WTC11 (cell line): Measurements from ENCODE around the gene FAM171A1. TPM values are rescaled to one million over a fixed set of nuclear protein-coding genes. Genes with fewer than 3 reads are reported as not detected.

Source experiments
- ATAC-seq: fragments of 200-7000 bp; cut with Tn5 transposase; 2 replicates; pipeline ENCODE4 v1.10.0; 2021; ENCODE audit warnings: mild to moderate bottlenecking, moderate library complexity
- CTCF ChIA-PET: fragments of 300-600 bp; sonication (Branson Sonifier 250); formaldehyde crosslinking; loops from one replicate; lab custom pipeline; 2021; ENCODE audit warnings: antibody characterized with exemption; lab: Charles Lee
- POLR2A ChIA-PET: fragments of 350-600 bp; sonication (Branson Sonifier 250); formaldehyde crosslinking; loops from one replicate; lab custom pipeline; 2021; ENCODE audit warnings: antibody characterized with exemption; lab: Charles Lee
- DNase-seq: peaks from one replicate; pipeline ENCODE4 v3.0.0; 2021; ENCODE audit warnings: low spot score
- H3K27ac Mint-ChIP-seq: 2 replicates; pipeline ENCODE4 v1.8.0; 2021; ENCODE audit warnings: mixed read lengths
- H3K27me3 Mint-ChIP-seq: 2 replicates; pipeline ENCODE4 v1.8.0; 2021; ENCODE audit warnings: low read depth, mild to moderate bottlenecking, moderate library complexity, mixed read lengths
- H3K36me3 Mint-ChIP-seq: 2 replicates; pipeline ENCODE4 v1.8.0; 2021; ENCODE audit warnings: mixed read lengths
- H3K4me1 Mint-ChIP-seq: 2 replicates; pipeline ENCODE4 v1.8.0; 2022; ENCODE audit warnings: mixed read lengths
- H3K4me3 Mint-ChIP-seq: 2 replicates; pipeline ENCODE4 v1.8.0; 2021; ENCODE audit warnings: mild to moderate bottlenecking, moderate library complexity, mixed read lengths
- H3K9me3 Mint-ChIP-seq: 2 replicates; pipeline ENCODE4 v1.8.0; 2021; ENCODE audit warnings: mixed read lengths
- CREB1 ChIP-seq: sonication (generic); formaldehyde crosslinking; IDR thresholded peaks from 2 replicates; pipeline ENCODE4 v1.8.0; 2023; ENCODE audit warnings: mild to moderate bottlenecking, missing genetic modification reagents
- CREM ChIP-seq: sonication (generic); formaldehyde crosslinking; IDR thresholded peaks from 2 replicates; pipeline ENCODE4 v1.8.1; 2022; ENCODE audit warnings: mild to moderate bottlenecking, missing genetic modification reagents, moderate library complexity
- EMX1 ChIP-seq: fragments of 250-450 bp; sonication (Bioruptor Pico); IDR thresholded peaks from 2 replicates; pipeline ENCODE4 v1.8.0; 2021; ENCODE audit warnings: mild to moderate bottlenecking
- GABPB1 ChIP-seq: sonication (generic); formaldehyde crosslinking; IDR thresholded peaks from 2 replicates; pipeline ENCODE4 v1.8.1; 2023; ENCODE audit warnings: mild to moderate bottlenecking, missing genetic modification reagents
- GRHL2 ChIP-seq: fragments of 250-450 bp; sonication (Bioruptor Pico); IDR thresholded peaks from 2 replicates; pipeline ENCODE4 v1.8.0; 2022; ENCODE audit warnings: mild to moderate bottlenecking, moderate library complexity; ENCODE audit not compliant: insufficient replicate concordance, severe bottlenecking
- HMGA2 ChIP-seq: fragments of 250-450 bp; sonication (Bioruptor Pico); IDR thresholded peaks from 2 replicates; pipeline ENCODE4 v1.4.0; 2021; ENCODE audit warnings: mild to moderate bottlenecking, moderate library complexity
- MXD4 ChIP-seq: fragments of 250-450 bp; sonication (Bioruptor Pico); IDR thresholded peaks from 2 replicates; pipeline ENCODE4 v1.8.0; 2021; ENCODE audit warnings: mild to moderate bottlenecking, moderate library complexity, borderline replicate concordance
- MYBL2 ChIP-seq: sonication (generic); formaldehyde crosslinking; IDR thresholded peaks from 2 replicates; pipeline ENCODE4 v1.8.1; 2023; ENCODE audit warnings: mild to moderate bottlenecking, moderate library complexity, missing genetic modification reagents
- PRRX2 ChIP-seq: fragments of 250-450 bp; sonication (Bioruptor Pico); IDR thresholded peaks from 2 replicates; pipeline ENCODE4 v1.8.0; 2021; ENCODE audit warnings: mild to moderate bottlenecking
- SP1 ChIP-seq: sonication (generic); formaldehyde crosslinking; conservative IDR thresholded peaks from 2 replicates; pipeline ENCODE4 v1.8.1; 2022; ENCODE audit warnings: missing genetic modification reagents
- TEAD1 ChIP-seq: sonication (generic); formaldehyde crosslinking; IDR thresholded peaks from 2 replicates; pipeline ENCODE4 v1.8.0; 2022; ENCODE audit warnings: mild to moderate bottlenecking, missing genetic modification reagents
- ZNF317 ChIP-seq: sonication (generic); formaldehyde crosslinking; IDR thresholded peaks from 2 replicates; pipeline ENCODE4 v1.8.1; 2023; ENCODE audit warnings: low read depth, mild to moderate bottlenecking, moderate library complexity, missing genetic modification reagents, borderline replicate concordance
- total RNA-seq: library from RNA; stranded (reverse); gene quantifications from 3 replicates; pipeline ENCODE4 v1.2.3, GENCODE V29; 2021
- TF ChIP-seq, protein P1 (sequence below): fragments of 250-450 bp; sonication (Bioruptor Pico); conservative IDR thresholded peaks from 2 replicates; pipeline ENCODE4 v1.9.0; 2021; ENCODE audit warnings: mild to moderate bottlenecking
- TF ChIP-seq, protein P2 (sequence below): sonication (generic); formaldehyde crosslinking; IDR thresholded peaks from 2 replicates; pipeline ENCODE4 v1.8.1; 2023; ENCODE audit warnings: mild to moderate bottlenecking, missing genetic modification reagents, borderline replicate concordance
- TF ChIP-seq, protein P3 (sequence below): fragments of 250-450 bp; sonication (Bioruptor Pico); IDR thresholded peaks from 2 replicates; pipeline ENCODE4 v1.9.0; 2021; ENCODE audit warnings: mild to moderate bottlenecking
- TF ChIP-seq, protein P4 (sequence below): sonication (generic); formaldehyde crosslinking; IDR thresholded peaks from 2 replicates; pipeline ENCODE4 v1.8.0; 2022; ENCODE audit warnings: missing genetic modification reagents

Gene FAM171A1
- total RNA-seq, 1 experiment from 2014 or later = 33.9 TPM

DNA sequence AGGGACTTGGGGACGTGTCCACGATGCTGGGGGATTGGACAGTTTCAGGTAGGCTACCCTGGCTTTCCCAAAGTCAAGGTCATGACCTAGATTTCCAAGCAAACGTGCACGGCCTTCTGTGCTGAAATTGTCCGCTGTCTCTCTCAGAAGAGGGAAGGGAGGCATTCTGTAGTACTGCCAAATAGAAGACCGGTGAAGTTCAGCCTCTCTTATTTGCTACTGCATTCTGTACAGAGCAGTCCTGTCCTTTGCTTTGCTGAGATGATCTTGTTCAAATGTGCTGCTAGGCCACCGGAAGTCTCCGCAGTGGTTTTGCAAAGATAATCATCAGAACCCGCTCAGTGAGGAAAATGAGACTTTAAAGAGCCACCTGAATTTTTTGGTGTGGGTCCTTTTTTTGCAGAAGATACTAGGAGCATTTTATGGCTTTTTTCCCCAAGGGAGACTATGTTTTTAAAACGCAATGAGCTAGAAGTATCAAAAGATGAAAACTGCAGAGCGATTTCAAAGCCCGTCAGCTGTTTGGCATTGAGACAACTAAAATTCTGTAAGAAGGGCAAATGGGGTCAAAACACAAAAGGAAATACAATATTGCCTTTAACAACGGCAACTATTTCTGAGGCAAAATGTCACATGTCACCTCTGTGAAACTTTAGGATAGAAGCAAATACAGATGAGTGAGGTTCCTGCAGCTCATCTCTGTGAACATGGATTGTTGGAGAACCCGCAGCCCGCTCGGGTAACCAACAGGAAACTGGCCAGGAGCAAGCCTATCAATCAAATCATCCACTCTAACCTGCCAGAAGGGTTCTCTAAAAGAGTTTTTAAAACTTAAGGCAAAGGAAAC lies 201.3 kb downstream of the FAM171A1 start (continued):
- TF ChIP-seq, protein P1, sequence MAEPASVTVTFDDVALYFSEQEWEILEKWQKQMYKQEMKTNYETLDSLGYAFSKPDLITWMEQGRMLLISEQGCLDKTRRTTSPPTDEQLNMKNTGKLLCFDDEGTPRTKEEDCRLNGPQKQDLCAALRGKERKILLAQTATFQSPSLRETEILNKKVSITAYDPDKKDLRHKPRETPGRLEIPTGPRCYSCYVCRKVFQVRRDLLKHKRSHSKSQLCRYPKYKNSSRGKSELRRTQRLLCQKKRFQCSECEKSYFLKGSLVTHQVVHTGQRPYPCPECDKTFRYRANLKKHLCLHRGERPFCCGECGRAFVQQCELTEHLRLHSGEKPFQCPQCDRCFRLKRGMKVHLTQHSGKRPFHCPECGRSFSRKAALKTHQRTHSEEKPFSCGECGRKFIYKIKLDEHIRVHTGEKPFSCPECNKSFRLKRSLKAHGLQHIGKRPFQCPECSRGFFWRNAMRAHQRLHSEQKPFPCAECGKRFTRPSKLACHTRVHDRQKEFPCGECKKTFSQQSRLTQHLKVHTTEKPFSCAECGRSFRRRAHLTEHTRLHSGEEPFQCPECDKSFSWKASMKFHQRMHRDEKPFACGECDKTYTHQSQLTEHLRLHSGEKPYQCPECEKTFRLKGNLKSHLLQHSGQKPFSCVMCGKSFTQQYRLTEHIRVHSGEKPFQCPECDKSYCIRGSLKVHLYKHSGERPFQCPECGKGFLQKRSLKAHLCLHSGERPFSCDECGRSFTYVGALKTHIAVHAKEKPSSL (CRISPR knock-in tag) = no peak
- TF ChIP-seq HMGA2 (CRISPR knock-in tag) (no peak), CREB1 (CRISPR knock-in tag) (no peak)
- TF ChIP-seq, protein P2, sequence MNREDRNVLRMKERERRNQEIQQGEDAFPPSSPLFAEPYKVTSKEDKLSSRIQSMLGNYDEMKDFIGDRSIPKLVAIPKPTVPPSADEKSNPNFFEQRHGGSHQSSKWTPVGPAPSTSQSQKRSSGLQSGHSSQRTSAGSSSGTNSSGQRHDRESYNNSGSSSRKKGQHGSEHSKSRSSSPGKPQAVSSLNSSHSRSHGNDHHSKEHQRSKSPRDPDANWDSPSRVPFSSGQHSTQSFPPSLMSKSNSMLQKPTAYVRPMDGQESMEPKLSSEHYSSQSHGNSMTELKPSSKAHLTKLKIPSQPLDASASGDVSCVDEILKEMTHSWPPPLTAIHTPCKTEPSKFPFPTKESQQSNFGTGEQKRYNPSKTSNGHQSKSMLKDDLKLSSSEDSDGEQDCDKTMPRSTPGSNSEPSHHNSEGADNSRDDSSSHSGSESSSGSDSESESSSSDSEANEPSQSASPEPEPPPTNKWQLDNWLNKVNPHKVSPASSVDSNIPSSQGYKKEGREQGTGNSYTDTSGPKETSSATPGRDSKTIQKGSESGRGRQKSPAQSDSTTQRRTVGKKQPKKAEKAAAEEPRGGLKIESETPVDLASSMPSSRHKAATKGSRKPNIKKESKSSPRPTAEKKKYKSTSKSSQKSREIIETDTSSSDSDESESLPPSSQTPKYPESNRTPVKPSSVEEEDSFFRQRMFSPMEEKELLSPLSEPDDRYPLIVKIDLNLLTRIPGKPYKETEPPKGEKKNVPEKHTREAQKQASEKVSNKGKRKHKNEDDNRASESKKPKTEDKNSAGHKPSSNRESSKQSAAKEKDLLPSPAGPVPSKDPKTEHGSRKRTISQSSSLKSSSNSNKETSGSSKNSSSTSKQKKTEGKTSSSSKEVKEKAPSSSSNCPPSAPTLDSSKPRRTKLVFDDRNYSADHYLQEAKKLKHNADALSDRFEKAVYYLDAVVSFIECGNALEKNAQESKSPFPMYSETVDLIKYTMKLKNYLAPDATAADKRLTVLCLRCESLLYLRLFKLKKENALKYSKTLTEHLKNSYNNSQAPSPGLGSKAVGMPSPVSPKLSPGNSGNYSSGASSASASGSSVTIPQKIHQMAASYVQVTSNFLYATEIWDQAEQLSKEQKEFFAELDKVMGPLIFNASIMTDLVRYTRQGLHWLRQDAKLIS (CRISPR knock-in tag) = no peak
- TF ChIP-seq, protein P3, sequence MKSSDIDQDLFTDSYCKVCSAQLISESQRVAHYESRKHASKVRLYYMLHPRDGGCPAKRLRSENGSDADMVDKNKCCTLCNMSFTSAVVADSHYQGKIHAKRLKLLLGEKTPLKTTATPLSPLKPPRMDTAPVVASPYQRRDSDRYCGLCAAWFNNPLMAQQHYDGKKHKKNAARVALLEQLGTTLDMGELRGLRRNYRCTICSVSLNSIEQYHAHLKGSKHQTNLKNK (CRISPR knock-in tag) = no peak

DNA sequence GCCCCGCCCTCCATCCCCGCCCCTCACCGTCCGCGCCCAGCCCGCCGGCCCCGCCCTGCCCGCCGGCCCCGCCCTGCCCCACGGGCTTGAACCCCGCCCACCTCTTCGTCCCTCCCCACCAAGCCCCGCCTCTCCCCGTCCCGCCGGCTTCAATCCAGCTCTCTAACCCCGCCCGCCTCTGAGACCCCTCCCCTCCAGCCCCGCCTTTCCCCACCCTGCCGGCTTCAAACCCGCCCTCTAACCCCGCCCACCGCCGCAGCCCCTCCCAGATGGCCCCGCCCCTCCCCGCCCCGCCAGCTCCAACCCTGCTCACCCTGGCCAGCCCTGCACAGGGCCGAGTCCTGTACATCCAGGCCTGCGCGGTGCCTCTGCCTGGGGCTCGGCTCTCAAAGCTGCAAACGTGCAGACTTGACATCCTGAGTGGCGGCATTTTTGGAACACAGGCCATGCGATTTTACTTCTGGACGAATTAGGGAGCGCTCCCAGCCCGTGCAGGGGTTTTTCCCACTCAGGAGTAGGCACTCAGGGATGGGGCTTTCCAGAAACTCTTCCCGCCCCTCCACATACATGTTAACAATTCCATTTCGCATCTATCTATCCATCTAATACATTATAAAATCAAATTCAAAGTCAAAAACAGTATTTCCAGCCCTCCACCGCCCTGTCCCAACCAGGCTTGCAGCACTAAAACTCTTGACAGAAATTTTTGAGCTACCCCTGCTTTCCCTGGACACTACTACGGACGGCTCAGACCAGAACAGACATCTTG lies 202.1 kb downstream of the FAM171A1 start:
- POLR2A ChIA-PET = interaction anchor here (0.5 to 1.4 kb wide), 4 partner anchors 71 to 754 kb away, joined by 3 to 4 read pairs (median 4); partner anchors contain the start of genes CDNF, HSPA14, MSANTD7 and RPP38
- DNase-seq (peak; percentile 95), ATAC-seq (peak; percentile 89)
- CTCF ChIA-PET = interaction anchor here (0.6 to 2.1 kb wide), 13 partner anchors 22 to 1300 kb away, joined by 3 to 8 read pairs (median 3); partner anchors contain the start of gene FAM171A1
- Mint-ChIP-seq H3K4me1 (peaks cover 27% of the 10 kb centered on the region), H3K4me3 (peak overlapping the region; percentile 50), H3K27me3 (peaks cover 9% of the 10 kb centered on the region), H3K36me3 (no peaks in the 10 kb centered on the region), H3K27ac (no peak overlapping the region), H3K9me3 (no peaks in the 10 kb centered on the region)
- TF ChIP-seq PRRX2 (no peak), SP1 (0 out of 2 replicates have a peak, but pooled peaks have one; percentile 14)

- ATAC-seq = peak; percentile 83
- no peaks in the 10 kb centered on the region for H3K9me3 Mint-ChIP-seq
- peak; percentile 87 for DNase-seq
- TF ChIP-seq GRHL2 = no peak
- no peak for TF ChIP-seq MYBL2 (CRISPR knock-in tag)
- no peak for TF ChIP-seq TEAD1 (CRISPR knock-in tag)
- TF ChIP-seq, protein P4, sequence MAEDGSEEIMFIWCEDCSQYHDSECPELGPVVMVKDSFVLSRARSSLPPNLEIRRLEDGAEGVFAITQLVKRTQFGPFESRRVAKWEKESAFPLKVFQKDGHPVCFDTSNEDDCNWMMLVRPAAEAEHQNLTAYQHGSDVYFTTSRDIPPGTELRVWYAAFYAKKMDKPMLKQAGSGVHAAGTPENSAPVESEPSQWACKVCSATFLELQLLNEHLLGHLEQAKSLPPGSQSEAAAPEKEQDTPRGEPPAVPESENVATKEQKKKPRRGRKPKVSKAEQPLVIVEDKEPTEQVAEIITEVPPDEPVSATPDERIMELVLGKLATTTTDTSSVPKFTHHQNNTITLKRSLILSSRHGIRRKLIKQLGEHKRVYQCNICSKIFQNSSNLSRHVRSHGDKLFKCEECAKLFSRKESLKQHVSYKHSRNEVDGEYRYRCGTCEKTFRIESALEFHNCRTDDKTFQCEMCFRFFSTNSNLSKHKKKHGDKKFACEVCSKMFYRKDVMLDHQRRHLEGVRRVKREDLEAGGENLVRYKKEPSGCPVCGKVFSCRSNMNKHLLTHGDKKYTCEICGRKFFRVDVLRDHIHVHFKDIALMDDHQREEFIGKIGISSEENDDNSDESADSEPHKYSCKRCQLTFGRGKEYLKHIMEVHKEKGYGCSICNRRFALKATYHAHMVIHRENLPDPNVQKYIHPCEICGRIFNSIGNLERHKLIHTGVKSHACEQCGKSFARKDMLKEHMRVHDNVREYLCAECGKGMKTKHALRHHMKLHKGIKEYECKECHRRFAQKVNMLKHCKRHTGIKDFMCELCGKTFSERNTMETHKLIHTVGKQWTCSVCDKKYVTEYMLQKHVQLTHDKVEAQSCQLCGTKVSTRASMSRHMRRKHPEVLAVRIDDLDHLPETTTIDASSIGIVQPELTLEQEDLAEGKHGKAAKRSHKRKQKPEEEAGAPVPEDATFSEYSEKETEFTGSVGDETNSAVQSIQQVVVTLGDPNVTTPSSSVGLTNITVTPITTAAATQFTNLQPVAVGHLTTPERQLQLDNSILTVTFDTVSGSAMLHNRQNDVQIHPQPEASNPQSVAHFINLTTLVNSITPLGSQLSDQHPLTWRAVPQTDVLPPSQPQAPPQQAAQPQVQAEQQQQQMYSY (CRISPR knock-in tag) = no peak
- no peak for TF ChIP-seq MXD4 (CRISPR knock-in tag)
- TF ChIP-seq GABPB1 = peak; percentile 46
- no peak for TF ChIP-seq EMX1 (CRISPR knock-in tag)
- TF ChIP-seq, protein P3 (CRISPR knock-in tag) = no peak
- TF ChIP-seq CREM (CRISPR knock-in tag) = no peak
- TF ChIP-seq ZNF317 = no peak
Measured at GRCh38 chr10:15168291-15168785, 202.8 kb downstream of the FAM171A1 start, which contains the start of gene NMT2. TSS of gene NMT2 (minus strand) at chr10:15168693. CDS start at chr10:15168612, 81 bp downstream.

More at GRCh38 chr10:15168291-15168785, 202.8 kb downstream of the FAM171A1 start, which contains the start of gene NMT2:
- CTCF ChIA-PET = interaction anchor here (0.9 to 2.1 kb wide), 9 partner anchors 16 to 210 kb away, joined by 3 to 8 read pairs (median 3); partner anchors contain the start of gene FAM171A1
- peaks cover 32% of the 10 kb centered on the region for H3K4me1 Mint-ChIP-seq
- peak within 1 kb of the TSS; percentile 55; the same call in 1 of the 2 replicates for H3K27ac Mint-ChIP-seq
- peak within 1 kb of the TSS; percentile 86 for H3K4me3 Mint-ChIP-seq
- no peaks in the 10 kb centered on the region for H3K36me3 Mint-ChIP-seq
- POLR2A ChIA-PET = interaction anchor here (0.5 to 1.4 kb wide), 5 partner anchors 15 to 330 kb away, joined by 3 to 4 read pairs (median 4); partner anchors contain the start of genes CDNF, HSPA14, MSANTD7 and RPP38
- H3K27me3 Mint-ChIP-seq = peaks cover 9% of the 10 kb centered on the region
